ENCODE measurements around the gene GYG1. TPM values are rescaled to one million over a fixed set of nuclear protein-coding genes. Genes with fewer than 3 reads are reported as not detected.
"Not testable (repeated sequence)": the region's sequence is repeated elsewhere in the genome, so short reads cannot be mapped to it uniquely, and the experiment has no call there.

GYG1 gene
- total RNA-seq: 24.4 TPM

DNA sequence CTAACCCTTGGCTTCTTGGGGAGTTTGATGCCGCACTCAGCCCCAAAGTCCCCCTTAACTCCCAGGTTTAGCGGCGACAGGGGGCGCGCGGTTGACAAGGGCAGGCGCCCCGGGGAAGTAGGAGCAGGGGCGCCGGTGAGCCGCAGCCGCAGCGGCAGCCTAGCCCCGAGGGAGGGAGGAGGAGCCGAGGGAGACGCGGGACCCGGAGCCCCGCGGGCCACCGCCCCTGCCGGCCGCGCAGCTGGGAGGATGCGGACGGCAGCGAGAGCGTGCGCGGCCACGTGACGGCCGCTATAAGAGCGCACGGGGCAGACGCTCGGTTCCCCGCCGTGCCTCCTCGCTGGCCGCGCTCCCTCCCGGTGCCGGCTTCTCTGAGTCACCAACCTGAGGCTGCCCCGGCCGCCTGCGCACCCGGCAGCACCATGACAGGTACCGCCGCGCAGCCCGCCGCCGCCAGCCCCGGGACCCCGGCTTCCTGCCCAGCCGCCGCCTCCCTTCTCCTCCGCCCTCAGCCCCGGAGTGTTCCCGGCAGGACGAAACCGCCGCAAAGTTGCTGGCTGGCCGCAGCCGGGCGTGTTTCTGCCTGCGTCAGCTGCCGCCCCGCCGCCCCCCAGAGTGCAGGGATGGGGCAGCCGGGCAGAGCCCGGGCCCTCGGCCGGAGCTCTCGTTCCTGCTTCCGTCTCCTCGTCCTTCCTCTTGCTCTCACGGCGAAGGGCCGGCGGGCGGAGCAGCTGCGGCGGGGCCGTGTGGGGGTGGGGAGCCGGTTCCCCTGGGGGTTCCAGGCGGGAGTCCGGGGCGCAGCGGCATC, at the start of gene GYG1:
Gene GYG1, plus strand, starts transcription at position 322 of the 808 bp plus-strand sequence. Its CDS starts 101 bp downstream, at position 423.
- ATAC-seq: peak; percentile 96

DNA sequence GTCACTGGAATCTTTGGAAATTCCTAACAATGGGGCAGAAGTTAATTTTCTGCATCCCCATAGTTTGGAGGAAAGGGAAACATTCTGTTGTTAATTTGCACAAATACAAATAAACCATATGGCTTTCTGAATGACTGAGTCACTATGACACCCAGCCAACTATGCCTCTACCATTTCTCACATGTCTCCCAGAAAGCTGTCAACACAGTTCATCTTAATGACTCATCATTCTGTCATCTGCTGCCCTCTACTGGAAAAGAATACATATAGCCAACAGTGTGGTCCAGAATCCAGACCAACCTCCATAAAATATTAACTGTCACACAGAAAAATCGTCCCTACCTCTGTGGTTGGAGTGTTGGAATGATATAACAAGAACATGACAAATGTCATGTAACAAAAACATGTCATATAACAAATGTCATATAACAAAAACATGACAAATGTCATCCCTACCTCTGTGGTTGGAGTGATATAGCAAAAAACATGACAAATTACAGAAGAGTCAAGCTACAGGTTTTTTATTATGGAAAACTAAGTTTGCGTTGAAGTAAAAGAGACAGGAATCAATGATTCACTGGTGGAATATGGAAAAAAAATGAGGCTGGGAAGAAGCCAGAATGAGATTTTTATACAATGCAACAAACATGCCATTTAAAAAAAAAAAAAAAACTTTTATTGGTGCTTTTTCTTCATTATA, 47.7 kb upstream of the GYG1 start:
- peak; percentile 98 for ATAC-seq

DNA sequence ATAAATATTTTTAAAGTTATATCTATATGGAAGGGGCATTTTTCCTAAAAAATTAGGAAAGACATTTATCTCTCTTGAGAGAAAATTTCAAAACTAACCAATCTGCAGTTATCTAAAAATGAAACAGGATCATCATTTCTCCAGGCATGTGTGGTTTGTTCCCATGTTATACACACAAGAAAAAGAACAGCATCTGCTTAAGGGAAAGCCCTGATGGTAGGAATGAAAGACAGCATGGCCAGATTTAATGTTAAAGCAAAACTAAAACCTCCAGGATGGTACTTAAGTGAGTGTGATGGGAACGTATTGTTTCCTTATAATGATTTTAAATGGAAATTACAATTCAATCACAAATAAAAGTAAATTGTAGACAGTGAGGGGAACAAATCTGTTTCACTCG, 46.2 kb upstream of the GYG1 start:
- ATAC-seq: no peak

DNA sequence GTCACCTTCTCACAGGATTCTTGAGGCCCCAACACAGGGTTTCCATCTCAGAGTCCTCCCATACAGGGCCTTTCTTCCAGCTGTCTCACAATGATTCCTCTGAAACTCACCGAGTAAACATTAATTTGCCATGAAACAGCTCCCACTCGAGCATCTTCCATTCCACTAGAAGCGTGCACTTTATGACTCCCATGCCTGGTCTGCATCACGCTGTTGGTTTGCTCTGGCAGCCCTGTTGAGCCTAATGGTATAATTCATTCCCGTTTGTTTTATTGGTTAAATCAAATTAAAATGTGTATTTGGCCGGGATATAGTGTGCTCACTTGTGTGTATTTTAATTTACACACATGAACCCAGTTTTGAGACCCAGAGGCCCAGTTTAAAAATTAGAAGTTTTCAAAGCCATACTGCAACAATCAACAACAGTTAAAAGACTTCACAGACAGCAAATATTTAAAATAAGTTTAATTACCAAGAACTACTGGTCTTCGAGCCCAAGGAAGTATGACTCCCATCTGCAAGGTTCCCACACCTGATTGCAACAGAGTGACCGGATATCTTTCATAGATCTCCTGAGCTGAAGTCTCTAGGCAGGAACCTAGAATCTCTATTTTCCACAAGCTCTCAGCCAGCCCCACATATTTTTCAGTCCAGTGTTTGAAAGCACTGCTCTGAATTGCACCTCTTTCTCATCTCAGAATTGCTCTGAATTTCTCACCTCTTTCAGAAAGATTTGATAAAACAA, 42.3 kb upstream of the GYG1 start:
- no peak for ATAC-seq

DNA sequence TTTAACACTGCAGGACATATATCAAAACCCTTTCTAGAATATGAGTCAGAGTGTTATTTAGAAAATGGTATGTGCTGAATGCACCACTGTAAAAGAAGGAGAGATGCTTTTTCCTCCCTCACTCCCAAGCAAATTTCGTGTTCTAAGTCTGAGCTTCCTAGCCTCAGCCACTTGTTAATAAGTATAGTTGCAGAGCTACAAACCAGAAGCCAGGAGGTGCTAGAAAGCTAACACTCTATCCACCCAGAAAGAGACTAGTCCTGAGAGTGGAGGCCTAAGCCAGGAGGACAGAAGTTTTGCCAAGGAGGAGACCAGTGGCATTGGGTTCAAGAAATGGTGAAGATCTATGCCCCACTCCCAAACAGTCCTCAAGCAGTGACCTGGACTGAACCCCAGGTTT, 40.5 kb upstream of the GYG1 start:
- no peak for ATAC-seq

DNA sequence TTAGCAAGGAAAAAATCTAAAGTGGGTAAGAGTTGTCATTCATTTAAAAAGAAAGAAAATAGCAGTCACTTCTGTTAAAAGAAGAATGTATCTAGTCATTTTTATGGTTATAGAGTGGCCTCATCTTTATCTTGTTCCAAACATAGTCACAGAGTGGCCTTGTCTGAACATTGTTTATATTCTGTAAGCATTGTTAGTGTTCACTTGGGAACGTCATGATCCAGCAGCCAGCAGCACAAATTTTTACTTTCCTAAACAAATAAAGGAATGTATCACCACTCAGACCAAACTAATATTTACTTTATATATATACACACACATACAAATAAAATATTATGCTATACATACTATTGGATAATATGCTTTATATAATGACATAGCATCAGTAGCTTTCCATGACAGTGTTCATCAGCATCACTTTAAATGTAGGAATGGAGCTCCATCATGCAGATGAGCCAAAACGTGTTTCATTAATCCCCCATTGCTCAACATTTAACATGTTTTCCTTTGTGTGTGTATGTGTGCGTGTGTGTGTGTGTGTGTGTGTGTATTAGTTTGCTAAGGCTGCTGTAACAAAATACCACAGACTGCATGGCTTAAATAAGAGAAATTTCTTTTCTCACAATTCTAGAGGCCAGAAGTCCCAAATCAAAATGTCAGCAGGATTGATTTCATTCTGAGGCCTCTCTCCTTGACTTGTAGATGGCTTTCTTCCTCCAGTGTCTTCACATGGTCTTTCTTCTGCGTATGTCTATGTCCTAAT, 39.6 kb upstream of the GYG1 start:
- no peak for ATAC-seq

DNA sequence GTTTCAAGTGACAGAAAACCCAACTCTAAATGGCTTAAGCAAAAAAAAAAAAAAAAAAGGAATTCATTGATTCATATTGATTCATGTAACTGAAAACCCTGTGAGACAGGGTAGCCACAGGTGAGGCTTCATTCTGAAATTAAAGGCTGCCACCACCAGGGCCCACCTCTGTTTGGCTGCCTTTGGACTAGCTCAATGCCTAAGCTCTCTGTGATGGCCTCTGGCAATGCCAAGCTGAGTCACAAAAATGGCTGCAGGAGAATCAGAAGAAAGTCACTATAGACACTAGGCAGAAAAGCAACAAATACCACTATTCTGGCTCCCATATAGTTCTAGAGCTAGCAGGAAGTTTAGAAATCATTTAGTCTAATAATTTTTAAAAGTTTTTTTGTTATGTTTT, 38.2 kb upstream of the GYG1 start:
- no peak for ATAC-seq

DNA sequence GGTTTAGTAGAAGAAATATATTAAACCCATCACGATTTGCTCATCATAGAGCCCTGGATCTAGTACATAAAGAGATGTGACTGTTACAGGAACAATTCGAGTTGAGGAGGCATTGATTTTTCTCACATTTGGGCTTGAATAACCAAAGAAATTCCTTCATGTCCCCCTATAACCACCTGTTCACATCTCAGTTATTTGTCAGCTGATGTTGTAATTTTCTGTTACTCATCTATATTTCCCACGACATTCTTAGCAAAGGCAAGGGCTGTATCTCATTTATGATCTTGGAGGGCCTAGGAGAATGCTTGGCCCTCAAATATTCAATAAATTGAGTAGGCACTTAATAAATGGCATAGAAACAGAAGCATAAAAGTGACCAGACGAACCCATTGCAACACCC, 36.4 kb upstream of the GYG1 start:
- no peak for ATAC-seq

DNA sequence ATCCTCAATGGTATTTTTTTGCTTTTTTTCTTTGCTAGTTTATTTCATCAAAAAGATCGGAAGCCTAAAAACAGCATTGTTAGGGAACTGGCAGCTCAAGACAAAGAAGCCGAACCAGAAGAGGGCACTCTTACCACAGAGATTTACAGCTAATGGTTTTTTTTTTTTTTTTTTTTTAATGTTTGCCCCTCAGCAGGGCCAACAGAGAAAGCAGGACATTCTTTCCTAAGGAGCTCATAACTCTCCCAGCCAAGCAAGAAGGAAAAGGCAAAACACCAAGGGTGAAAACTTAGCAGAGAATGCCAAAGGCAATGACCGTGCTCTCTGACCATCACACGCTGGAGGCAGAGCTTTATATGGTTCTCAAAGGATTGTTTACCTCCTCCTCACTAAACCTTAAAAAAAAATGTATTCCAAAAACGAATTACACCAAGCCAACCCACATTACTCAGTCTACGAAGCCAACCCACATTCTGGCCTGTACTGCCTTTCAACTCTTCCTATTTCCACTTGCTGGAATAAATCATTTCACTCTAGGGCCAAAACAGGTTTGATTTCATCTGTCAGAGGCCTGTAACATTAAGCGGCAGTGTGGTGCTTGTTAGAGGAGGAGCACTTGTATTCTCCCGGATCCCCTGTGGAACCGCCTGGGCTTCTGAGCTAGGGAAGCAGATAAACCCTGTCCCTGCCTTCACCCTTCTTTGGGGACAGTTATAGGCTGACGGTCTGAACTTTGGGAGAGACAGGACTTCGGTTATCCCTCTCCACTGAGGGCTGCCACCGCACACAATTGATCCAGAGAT, 35.6 kb upstream of the GYG1 start:
- ATAC-seq: peak; percentile 45

DNA sequence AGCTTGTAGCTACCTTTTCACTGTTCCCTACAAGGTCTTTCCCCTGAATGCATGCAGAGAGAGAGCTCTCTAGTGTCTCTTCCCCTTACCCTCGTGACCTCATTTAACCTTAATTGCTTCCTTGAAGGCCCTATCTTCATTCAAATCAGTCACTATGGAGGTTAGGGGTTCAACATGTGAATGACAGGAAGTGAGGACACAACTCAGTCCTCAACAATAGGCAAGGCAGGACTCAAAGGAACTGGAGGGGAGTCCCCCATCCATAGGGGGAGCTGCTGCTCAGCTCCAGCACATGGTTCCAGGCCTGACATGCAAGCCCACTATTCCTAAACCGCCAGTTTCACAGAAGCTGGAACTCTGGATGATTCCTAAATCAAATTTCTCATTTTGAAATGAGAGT, 33.8 kb upstream of the GYG1 start:
- no peak for ATAC-seq

DNA sequence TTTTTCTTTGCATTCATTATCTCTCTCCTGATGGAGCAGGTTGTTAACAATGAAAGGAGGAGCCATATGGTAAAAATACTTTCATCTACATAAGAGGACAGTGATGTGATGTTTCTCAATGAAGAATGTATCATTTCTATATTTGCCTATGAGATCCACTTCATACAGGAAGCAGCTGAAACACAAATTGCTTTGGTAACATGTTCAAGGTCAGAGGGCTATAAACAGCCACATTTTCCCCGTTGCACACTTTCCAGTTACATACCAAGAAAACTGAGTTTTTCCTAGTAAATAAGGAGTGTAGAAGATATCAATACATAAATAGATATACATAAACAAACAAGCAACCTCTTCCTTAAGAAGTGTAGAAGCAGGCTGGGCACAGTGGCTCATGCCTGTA, 32.6 kb upstream of the GYG1 start:
- ATAC-seq: no peak

DNA sequence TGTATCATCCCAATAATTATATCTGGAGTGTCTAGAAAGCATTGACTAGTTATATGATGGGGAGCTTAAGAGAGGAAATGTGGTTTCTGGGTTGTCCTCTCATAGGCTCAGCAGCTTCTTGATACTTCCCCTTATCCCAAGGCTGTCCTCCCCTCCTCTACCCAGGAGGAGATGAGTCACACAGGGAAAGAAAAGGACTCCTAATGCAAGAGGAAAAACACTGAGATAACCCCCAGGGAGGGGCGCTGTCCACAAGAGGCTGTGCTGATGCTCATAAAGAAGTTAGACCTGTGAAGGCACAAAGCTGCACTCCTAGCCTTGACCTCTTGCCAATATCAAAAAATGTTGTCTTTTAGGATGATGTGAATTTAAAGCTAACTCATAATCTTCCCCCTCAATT, 28.8 kb upstream of the GYG1 start:
- peak; percentile 28 for ATAC-seq

DNA sequence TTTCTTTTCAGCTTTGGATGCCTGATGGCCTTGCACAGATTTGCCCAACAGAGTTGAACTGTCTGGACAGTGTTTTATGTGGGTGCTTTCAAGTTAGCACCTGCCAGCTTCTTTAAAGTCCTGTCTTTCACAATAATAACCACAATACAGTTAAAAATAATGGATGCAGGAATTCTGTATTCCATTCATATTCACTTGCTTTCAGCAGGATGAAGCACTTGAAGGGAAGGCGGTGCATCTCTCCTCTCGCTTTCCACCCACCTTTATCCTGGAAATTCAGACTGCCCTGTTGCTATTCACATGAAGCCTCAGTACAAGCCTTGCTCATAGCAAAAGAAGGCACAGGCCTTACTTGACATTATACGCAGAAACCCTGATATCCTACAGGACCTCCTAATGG, 26.5 kb upstream of the GYG1 start:
- no peak for ATAC-seq

DNA sequence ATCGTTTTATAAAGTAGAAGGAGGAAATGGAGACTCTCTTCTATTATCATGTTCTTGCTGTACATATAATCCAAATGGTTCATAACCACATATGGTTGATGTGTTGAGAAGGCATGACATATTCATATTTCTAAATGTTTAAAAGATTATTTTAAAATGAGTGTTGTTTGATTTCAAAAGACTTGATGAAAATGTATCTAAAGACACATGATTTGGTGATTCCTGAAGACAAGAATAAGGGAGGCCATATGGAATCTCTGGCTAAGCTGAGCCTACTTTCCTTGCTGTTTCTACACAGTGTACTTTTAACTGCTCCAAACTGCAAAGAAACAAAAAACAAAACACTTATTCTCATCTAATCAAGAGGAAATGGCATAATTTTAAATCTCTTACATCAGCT, 23.0 kb upstream of the GYG1 start:
- ATAC-seq: no peak

DNA sequence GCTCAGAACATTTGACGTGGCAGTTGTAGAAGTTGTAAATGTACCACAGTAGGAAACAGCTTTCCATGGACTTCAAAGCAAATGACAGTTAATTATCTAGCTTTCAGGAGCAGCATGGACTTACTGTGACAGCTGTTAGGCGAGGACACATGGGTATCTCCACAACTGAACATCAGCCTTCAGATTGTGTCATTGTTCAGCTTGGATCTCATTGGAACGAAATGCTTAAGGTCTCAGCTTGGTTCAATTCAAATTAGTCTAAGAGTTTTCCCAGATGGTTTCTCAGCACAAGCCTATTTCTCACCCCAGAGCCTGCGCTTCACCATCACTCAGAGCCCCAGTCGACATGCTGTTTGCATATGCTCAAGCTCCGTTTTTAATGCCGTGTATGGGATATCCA, 21.1 kb upstream of the GYG1 start:
- ATAC-seq: no peak

DNA sequence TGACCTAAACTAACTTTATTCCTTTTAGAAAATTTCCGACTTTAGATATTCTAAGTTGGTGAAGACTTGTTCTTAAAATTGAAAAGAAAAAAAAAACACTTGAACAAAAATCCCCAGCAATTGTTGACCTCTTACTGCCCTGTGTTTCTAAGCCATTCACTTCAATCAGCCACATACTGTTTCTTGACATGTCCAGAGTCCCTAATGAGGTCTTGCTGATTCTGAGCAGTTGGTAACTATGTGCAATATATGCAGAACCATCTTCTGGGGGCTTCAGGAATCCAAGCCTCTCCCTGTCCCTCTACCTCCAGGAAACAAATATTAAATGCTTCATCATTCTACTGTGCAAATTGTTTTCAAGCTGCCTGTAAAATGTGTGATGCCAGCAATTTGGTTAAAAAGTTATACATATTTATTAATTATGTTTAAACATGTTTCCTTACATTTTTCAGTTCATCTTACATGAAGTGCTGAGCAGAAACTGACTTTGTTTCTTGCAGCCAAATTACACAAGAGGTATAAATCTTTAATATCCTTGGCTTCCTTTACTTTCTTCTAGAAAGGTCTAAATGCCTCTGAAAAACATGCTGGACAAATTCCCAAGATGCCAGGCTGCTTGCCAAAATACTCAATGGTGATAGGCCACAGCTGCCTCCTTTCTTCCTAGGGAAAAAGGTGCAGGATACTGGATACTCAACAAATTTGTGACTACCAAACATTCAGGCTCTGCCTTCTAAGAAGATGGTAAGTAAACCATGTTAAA, 19.8 kb upstream of the GYG1 start:
- ATAC-seq: no peak

DNA sequence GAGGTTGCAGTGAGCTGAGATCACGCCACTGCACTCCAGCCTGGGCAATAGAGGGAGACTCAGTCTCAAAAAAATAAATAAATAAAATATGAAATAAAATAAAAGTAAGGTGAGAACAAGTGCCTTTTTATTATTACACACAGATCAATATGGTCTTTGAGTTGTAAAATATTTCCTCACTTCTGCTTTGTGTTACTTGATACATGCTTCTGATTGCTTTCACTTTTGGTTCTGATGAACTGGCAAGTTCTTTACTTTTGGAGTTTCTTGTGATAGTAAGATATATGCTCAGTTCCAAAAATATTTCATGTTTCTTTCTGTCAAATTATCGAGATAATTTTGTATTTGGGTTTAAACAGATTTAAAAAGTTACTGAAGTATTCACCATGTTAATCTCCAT, 16.6 kb upstream of the GYG1 start:
- ATAC-seq: no peak

DNA sequence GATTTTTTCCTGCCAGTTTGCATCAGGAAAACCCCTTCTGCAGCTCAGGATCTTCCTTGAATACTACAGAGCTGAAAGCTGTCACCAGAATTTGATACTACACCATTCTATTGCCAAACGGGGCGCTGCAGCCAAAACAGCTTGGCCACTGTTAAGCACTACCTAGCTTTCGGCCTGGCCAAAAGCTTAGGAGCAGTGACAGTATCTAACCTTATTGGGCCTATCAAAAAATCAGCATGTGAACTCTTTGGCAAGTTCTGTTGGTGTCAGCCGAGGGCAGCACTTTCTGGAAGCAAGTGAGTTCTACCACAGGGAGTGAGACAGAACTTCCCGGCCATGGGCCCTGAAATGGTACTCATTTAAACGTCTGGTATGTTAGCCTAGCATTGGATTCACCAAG, 16.1 kb upstream of the GYG1 start:
- ATAC-seq: no peak

DNA sequence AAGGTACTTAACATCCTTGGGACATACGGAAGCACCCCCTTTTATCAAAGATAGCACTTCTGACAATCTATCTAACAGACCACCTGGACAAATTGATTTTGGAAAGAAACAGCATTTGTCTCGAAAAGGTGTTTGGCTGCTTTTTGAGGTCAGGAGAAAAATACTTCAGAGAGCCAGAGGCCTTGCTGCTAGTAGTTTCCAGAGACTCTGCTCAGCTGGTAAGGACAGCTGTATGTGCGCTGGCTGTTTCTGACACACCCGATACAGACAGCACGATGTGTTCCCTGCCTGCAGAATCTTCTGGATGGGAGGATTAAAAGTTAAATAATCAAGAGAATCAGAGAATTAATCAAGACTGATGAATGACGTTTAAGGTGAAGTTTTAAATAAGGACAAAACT, 15.6 kb upstream of the GYG1 start:
- no peak for ATAC-seq

DNA sequence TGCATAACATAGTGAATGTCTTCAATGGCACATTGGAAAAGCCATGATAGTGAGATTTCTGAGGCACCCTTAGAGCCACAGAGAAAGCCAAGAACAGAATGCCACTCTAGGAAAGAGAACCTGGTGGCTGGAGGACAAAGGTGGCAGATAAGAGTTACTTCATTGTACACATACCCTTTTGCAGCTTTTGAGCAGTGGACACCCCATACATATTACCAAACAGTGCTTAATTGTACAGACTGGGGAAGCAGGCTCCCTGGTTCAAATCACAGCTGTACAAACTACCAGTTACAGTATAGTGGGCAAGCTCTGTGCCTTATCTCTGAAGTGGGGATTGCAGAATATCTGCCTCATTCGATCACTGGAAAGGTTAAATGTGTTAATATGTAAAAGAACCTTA, 10.1 kb upstream of the GYG1 start:
- ATAC-seq: no peak

DNA sequence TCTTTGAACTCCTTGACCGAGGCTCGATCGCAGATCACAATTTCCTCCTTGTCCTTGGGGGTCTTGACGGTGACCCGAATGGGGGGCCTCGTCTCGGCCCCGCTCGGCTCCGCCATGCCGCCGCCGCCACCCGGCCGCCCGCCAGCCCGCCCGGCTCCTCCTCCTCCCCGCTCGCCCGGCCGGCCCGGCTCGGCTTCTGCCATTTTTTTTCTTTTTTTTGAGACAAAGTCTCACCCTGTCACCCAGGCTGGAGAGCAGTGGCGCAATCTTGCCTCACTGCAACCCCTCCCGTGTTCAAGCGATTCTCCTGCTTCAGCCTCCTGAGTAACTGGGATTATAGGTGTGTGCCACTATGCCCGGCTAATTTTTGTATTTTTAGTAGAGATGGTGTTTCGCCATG, 3.8 kb upstream of the GYG1 start:
- ATAC-seq: not testable (repeated sequence)

All from esophagus mucosa (tissue), 1 donor.